DOHH2 (cell line): ENCODE measurements around the gene ERAP2.

Experiments used
- CTCF ChIP-seq: fragments of 200-600 bp; sonication (generic); IDR thresholded peaks from one replicate; pipeline ENCODE4 v1.5.1; 2014; ENCODE audit warnings: antibody characterized with exemption, mild to moderate bottlenecking, low read depth, low read length; ENCODE audit not compliant: poor library complexity, severe bottlenecking
- EZH2phosphoT487 ChIP-seq: fragments of 200-600 bp; sonication (generic); IDR thresholded peaks from 2 replicates; pipeline ENCODE4 v1.6.1; 2017; ENCODE audit warnings: borderline replicate concordance, mild to moderate bottlenecking, antibody characterized with exemption, low read length, moderate library complexity, mixed read lengths

GRCh38 chr5:96952974-96953730, 76.9 kb downstream of the ERAP2 start:
- TF ChIP-seq CTCF (no peak), EZH2phosphoT487 (no peak)
